SW 1271 (cell line): ENCODE measurements around the gene CXADR.
A peak's percentile ranks its signal among the peaks of the same experiment; 100 is the strongest.

Source experiments
- DNase-seq, 2 experiments: peaks; one replicate each; lab custom pipeline; 2025; lab: John Stamatoyannopoulos, UW

CXADR gene

DNA sequence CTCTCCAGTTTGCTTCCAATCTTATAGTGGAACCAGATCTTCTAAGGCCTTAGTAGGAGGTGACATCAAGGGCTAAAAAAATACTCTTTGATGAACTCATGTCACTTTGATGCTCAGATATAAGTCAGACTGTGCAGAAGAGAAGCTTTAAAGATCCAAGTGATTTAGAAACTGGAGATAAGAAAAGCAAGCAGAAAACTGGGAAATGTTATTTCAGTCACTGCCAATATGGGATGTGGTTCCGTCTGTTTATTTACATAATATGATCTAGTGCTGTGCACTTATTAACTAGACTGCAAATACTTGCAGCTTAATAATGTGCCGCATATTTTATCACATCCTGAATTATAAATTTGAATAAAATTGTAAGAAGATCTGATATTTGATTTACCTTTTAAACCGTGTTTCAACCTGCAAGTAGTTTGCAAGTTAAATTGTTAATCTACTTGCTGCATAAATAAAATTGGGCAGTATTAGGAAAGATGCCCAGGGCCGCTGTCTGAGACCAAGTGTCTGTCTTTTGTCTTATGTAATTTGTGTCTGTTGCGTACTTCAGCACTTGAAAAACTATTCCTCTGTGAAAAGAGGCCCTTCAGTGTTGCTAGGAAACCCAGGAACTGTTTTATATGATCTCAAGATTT, 29.6 kb downstream of the CXADR start:
- DNase-seq: no peak

DNA sequence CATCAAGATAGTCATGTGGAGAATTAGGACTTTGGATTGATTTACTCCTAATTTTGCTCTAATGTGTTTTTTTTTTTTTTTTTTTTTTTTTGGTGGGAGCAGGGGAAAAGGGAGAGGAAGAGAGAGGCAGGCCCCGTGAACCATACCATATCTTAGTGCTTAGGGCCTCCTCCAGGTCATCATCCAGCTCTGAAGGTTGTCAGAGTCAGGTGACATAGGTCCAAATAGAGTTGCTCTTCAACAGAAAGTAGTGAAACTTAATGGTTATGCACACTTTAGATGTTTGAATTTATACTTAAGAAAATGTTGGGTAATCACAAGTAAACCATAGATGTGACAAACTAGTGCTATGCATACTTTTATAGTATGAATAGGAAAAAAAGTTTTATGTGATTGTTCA, 32.2 kb downstream of the CXADR start:
- no peak for DNase-seq

DNA sequence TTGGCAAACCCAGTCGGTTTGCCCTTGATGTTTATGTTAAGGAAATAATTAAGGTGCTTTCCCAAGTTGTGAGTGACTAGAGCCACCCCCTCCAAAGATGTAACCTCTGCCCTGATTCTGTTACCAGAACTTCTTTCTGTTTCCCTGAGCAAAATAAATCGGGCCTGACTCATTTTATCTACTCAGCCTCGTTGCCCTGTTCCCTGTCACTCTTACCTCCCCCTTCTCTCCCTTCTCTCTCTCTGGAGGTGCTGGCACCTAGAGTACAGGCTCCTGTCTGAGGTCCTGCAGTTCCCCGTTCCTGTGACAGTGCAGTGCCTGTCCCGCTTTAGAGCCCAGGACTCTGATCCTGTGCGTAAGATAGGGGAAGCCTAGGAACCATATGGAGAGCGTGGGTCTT, 35.4 kb downstream of the CXADR start:
- no peak for DNase-seq

DNA sequence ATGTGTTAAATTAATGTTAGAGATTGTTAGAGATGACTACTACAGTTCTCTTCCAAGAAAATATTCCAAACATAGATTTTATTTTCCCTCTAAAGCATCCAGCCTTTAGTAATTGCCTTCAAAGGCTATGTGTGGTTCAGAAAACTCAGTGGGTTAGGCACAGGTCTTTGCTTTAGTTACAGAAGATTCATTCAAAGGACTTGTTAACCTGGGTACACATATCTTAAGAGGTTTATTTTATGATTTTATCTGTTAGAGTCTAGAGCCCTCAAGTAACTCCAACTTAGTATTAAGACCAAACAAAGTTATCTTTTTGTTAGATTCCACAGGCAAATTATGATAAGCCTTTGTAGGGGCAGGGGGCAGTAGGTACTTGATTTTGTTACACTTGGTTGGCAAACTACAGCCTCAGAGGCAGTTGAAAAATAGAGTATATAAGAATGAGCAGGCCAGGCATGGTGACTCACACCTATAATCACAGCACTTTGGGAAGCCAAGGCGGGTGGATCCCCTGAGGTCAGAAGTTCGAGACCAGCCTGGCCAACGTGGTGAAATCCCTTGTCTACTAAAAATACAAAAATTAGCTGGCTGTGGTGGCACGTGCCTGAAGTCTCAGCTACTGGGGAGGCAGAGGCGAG, 37.9 kb downstream of the CXADR start:
- DNase-seq: no peak

DNA sequence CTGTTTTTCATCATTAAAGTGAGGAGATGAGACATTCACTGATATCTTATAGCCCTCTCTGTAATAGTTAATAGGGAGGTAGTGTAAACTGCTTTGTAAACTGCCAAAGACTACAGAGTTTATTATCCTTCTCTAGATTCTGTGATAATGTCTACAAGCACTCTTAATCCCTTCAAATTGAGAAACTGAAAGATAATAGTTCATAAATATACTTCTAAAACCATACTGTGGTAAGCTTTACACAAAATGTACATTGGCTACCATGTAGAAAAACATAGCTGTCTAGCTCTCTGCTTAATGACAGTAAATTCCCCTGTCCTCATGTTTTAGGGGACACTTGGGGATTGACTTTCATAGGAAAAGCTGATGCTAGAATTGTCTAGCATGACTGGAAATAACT, 39.6 kb downstream of the CXADR start:
- DNase-seq: no peak

DNA sequence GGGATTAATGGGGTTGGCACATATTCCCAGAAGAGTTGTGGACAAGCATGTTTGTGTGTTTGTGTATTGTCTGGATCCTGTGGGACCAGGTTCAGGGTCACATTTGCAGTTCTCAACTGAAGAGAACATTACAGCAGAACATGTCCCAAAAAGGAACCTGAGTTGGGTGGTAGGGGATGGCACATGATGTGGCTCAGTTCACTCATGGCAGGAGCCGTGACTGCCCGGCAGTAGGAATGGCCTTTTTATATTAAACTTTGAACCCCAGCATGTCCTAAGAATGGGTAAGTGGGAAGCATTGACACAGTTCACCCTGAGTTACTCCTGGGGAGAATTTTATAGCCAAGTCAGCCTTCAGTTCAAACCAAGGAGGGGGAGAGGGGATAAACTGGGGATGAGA, 41.3 kb downstream of the CXADR start:
- DNase-seq: no peak

DNA sequence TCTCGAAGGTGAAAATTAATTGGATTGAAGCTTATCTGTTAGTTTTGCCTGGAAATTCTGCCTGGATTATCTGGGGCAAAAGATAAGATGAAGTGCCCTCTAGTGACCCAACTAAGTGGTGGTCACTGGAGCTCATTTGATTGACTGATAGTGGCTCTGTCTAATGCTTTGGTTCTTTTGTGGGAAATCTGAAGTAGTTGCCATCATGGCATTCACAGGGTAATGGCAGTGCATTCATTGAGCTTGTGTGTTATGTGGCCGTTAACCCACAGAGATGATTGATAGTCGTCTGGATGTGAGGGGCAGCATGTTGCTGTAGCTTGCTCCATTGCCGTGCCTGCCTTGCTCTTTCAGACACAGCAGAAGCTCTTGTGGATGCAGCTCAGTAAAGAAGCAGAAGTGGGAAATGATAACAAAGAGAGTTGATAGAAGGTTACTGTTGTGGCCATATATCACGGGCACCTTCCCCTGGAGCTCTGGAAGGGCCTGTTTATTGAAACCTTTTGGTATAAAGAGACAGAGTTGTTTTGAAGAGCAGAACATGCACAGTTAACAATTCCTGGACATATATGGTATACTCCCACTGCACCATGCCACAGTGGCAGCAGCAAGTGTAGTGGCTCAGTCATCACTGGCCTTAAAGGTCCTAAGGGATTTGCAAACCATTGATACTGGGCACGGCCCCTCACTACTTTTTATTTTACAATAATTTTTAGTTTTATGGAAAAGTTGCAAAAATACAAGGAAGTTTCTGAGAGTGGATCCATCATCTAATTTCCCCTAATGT, 42.0 kb downstream of the CXADR start:
- DNase-seq: peak in 1 of 2 experiments; percentile 18

DNA sequence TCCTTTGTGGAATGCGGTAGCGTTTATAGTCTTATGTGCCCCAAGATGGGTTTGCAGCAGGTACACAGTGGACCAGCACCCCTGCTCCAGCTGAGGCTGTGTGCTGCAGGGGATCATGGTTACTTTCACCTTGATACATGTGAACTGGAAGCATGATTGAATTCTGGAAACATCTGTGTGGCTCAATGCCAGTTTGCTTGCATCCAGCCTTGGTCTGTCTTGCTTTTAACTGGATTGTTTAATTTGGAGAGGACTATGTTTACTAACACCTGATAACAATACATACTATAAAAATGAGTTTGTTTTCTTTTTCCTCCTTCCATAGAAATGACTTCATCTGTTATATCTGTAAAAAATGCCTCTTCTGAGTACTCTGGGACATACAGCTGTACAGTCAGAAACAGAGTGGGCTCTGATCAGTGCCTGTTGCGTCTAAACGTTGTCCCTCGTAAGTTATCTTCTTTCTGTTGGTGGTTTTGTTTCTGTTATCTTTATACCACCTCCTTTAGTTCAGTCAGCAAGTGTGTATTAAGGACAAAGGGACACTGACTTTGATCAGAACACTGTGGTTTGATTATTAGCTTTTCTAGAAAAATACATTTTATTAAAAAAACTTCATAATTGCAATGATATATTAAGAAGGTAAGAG, 47.7 kb downstream of the CXADR start:
- no peak for DNase-seq

DNA sequence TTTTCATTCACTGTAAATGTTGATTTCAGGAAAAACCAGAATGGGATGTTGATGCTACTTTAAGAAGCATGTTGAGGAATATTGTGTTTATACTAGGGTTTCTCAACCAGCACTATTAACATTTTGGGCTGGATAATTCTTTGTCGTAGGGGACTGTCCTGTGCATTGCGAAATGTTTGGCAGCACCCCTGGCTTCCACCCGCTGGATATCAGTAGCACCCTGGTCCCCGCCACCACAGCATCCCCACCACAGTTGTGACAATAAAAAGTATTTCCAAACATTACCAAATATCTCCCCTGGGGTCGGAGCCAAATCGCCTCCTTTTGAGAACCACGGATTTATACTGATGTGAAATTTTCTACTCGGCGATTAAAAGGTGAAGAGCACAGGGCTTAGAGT, 57.9 kb downstream of the CXADR start:
- no peak for DNase-seq

DNA sequence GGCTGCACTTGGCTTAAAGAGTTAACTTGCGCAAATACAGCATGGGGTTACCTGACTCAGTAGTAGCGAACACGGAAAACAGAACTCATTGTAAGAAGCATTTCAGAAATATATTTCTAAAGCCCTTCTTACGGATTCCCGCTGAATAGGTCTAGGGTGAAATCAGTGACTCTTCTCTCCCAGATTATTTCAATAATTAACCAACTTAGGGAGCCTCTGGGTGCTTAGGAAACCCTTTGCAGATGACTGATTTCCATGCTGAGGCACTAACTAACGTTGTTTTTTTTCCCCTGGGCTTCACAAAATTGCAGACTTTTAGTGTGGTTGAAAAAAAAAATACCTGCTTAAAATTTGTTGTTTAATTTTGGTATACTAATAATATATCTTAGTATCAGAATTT, 59.6 kb downstream of the CXADR start:
- no peak for DNase-seq

DNA sequence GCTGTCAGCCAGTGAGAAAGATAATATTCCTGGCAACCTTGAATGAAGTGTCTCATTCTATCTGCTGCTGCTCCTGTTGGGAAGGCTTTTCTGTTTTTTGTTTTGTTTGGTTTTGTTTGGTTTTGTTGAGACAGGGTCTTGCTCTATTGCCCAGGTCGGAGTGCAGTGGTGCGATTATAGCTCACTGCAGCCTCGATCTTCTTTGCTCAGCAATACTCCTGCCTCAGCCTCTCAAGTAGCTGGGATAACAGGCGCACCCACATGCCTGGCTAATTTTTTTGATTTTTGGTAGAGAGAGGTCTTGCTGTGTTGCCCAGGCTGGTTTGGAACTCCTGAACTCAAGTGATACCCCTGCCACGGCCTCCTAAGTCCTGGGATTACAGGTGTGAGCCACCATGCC, 62.2 kb downstream of the CXADR start:
- DNase-seq: no peak

DNA sequence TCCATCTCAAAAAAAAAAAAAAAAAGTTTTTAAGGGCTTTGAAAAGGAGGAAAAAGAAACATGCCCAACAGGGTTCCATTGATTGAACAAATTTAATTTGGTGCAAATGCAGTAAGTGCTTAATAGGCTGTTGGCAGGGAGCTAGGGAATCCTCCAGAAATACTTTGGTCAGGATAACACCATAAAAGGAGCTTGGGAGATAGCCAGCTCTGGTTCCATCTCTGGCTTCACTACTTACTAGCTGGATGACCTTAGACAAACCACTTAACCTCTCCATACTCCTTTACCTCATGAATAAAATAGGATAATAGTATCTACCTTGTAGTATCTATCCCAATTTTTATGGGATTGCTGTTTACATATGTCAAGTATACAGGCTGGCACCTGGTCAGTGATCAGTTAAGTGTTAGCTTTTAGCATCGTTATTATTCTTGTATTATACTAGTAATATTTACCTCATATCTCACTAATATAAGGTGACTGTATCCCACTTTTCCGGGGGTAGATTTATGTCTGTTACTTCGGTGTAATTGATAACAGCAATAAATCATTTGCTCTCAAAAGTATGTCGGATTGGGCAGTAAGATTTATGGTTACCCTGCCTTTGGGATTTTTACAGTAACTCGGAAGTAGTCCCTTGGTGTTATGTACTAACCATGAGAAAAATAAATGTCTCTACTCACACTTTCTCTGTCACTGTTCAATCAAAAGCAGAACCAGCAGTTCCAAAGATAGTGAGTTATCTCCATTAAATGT, 63.4 kb downstream of the CXADR start:
- DNase-seq: no peak

DNA sequence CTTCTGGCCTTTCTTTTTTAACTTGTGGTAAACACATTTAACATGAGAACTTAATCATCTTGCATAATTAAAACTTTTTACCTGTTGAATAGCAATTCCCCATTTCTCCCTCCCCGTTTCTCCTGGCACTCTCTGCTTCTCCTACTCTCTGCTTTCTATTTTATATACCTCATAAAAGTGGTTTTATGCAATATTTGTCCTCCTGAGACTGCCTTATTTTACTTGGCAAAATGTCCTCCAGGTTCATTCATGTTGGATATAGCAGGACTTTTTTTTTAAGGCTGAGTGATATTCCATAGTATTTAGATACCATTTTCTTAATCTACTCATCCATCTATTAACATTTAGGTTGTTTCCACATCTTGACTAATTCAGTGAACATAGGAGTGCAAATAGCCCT, 64.9 kb downstream of the CXADR start:
- DNase-seq: no peak

DNA sequence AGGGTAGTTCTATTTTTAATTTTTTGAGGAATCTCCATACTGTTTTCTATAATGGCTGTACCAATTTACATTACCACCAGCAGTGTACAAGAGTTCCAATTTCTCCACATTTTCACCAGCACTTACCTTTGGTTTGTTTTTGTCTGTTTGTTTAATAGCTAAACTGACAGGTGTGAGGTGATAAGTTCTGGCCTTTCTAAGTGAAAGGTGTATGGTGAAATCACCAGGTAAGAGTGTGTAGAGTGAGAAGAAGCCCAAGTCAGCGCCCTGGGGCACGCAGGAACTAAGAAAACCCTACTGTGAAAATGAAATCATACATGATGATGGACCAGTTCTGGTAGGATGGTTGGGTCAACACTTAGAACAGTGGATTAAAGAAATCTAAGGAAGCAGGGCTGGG, 65.3 kb downstream of the CXADR start:
- DNase-seq: no peak

DNA sequence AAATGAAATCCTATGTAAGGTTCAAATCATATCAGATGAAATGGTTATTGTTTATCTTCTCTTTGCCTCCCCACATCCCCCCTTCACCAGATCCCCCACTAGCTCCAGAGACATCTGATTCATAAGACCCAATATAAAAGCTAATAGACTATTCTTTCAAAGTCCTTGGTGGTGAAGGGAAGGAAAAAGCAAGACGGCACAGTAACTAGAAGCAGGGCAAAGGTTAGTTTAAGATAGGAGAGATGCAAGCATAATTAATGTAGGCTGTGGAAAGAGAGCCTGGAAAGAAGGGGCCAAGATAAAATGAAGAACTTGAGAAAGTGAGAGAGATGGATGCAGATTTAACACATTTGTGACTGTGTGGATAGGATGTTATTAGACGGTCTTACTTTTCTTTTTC, 66.0 kb downstream of the CXADR start:
- no peak for DNase-seq

DNA sequence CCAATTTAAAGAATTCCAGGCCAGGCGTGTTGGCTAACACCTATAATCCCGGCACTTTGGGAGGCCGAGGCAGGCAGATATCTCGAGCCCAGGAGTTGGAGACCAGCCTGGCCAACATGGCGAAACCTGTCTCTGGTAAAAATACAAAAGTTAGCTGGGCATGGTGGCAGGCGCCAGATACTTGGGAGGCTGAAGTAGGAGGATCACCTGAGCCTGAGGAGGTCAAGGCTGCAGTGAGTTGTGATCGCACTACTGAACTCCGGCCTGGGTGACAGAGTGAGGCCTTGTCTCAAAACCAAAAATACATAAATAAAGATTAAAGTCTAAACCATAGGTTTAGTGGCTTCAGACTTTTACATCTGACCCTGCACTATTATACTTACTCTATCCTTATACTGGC, 67.5 kb downstream of the CXADR start:
- DNase-seq: no peak

DNA sequence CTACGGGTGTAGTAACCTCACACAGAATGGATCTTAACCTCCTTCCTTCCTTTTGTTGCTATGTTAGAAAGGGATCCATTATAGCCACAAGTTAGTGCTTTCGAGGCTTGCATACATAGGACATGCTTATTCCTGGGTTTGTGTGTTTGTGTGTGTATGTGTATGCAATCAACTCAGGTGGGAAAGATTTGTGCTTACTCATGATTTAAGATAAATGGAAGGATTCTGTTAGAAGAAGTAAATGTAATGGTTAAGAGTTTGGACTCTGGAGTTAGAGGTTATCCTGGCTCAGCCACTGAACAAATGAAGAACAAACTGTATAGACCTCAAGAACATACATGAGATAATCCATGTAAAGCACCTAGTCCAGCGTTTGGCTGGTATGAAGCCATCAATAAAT, 71.1 kb downstream of the CXADR start:
- DNase-seq: no peak

DNA sequence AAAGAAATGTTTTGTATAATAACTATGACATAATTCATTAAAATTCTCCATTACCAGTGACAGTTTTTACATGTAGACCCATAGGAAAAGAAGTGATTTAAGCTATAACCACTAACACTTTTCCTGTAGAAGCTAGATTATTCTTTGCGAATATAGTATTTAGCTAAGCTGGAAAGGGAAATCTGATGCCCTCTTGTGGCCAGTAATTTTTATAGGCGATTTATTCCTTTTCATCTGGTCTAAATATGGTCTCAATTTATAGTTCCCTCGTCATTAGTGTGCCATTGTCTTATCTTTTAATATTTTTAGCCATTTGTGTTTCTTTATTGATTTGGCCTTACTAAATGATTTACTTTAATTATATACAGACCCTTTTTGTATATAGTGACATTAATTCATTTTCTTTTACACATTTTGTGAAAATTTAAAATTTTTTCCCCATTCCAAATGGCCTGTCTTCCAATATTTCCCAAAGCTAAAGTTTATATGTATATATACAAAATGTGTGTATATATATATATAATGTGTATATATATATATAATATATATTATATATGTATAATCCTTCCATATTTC, 73.1 kb downstream of the CXADR start:
- peak in 1 of 2 experiments; percentile 55 for DNase-seq

DNA sequence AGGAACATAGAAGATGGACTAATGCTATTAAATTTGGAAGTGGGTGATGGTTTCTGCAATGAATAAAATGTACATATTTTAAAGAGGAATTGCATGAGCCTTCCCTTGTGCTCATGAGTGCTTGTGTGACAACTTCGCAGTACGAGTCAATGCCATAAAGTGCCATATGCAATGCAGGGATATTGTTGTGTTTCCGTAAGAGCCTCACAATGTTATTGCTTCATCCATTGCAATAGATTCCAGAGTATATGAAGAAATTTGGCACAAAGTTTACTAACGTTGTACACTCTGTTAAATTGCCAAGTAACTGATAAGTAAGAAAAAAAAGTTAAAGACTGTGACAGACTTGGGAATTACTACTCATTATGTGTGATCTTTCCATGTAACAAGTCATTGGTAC, 77.6 kb downstream of the CXADR start:
- DNase-seq: no peak

DNA sequence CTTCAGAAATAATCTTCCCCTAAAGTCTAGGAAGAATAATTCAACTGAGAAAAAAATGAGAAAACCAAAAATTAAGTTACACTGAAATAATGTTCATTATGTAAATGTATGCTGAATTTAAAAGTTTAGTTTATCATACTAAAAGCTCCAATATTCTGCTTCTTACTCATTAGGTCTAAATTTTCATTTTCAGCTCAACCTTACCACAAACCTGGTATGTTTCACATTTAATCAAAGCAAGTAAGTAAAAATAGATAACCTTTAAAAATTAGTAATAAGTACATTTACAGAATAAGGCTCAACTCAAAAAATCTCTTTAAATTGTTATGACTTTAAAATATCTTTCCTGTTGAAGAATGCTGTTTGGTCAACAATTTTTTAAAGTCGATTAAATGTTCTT, 84.8 kb downstream of the CXADR start:
- DNase-seq: no peak

DNA sequence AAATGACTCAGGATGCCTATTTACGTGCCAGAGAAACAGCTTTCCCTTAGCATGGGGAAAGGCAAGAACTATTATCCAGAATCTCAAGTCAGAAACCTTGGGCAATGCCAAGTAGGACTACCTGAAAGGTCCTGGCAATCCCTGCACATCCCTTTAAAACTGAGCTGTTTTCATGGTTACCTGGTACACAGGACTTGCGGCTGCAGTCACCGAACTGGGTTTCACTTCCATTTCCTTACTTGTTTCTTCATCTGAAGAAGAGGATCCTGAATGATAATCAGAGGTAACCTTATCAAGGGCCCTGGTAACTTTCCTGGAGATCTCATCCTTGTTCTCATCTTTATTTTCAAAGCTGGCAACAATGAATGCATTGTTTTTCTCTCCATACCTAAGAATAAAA, 85.6 kb downstream of the CXADR start:
- no peak for DNase-seq

DNA sequence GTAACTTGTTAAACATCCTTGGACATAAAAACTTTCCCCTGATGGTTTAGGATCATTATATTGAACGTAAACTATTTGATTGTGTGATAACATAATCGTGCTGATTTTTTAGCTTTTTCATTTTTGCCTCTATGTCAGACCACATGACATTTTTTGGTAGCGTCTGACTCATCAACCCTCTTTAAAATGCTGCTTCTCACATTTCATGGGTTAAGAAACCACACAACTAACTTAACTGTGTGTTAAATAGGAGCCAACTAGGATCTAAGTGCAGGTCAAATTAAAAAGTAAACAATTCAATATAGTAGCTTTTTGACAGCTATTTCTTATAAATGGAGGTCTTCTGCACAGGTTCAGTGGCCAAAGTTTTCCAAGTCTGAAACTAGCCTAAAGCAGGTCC, 90.0 kb downstream of the CXADR start:
- DNase-seq: no peak
